ENCODE data around the gene TEX264. TPM values are rescaled to one million over a fixed set of nuclear protein-coding genes. Genes with fewer than 3 reads are reported as not detected.

The TEX264 gene, protein sequence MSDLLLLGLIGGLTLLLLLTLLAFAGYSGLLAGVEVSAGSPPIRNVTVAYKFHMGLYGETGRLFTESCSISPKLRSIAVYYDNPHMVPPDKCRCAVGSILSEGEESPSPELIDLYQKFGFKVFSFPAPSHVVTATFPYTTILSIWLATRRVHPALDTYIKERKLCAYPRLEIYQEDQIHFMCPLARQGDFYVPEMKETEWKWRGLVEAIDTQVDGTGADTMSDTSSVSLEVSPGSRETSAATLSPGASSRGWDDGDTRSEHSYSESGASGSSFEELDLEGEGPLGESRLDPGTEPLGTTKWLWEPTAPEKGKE
- total RNA-seq (10 to 100 TPM; 48.7 to 50.4 TPM), polyA plus RNA-seq (ENCODE audit: insufficient read length in 6 of 6) (10 to 100 TPM; 34.6 to 40.4 (median 35.7) TPM)
- long read RNA-seq, donor 1, transcript TEX264-201 (5 exons, 1,340 nt) = major isoform, 20 of 46 reads
- long read RNA-seq, donor 1, transcript TEX264-213 (4 exons, 800 nt) = minor isoform, 6 of 46 reads
- long read RNA-seq, donor 1, partial matches to known transcripts = 12 of 46 reads
- long read RNA-seq, donor 1, other reads (novel, unspliced or antisense) = 0 of 46 reads
- long read RNA-seq, donor 2, transcript TEX264-201 (5 exons, 1,340 nt) = major isoform, 10 of 12 reads
- long read RNA-seq, donor 2, partial matches to known transcripts = 0 of 12 reads
- long read RNA-seq, donor 2, other reads (novel, unspliced or antisense) = 0 of 12 reads
- long read RNA-seq, donor 3, transcript TEX264-201 (5 exons, 1,340 nt) = major isoform, 15 of 25 reads
- long read RNA-seq, donor 3, partial matches to known transcripts = 8 of 25 reads
- long read RNA-seq, donor 3, other reads (novel, unspliced or antisense) = 0 of 25 reads
- long read RNA-seq, donor 4, transcript TEX264-213 (4 exons, 800 nt) = minor isoform, 7 of 110 reads
- long read RNA-seq, donor 4, transcript TEX264-201 (5 exons, 1,340 nt) = major isoform, 90 of 110 reads
- long read RNA-seq, donor 4, partial matches to known transcripts = 7 of 110 reads
- long read RNA-seq, donor 4, other reads (novel, unspliced or antisense) = 4 of 110 reads
- long read RNA-seq, donor 5, transcript TEX264-201 (5 exons, 1,340 nt) = major isoform, 17 of 32 reads
- long read RNA-seq, donor 5, partial matches to known transcripts = 7 of 32 reads
- long read RNA-seq, donor 5, other reads (novel, unspliced or antisense) = 0 of 32 reads
- long read RNA-seq, donor 6, transcript TEX264-201 (5 exons, 1,340 nt) = major isoform, 16 of 31 reads
- long read RNA-seq, donor 6, partial matches to known transcripts = 11 of 31 reads
- long read RNA-seq, donor 6, other reads (novel, unspliced or antisense) = 0 of 31 reads
- long read RNA-seq, donor 7, transcript TEX264-201 (5 exons, 1,340 nt) = major isoform, 12 of 20 reads
- long read RNA-seq, donor 7, partial matches to known transcripts = 7 of 20 reads
- long read RNA-seq, donor 7, other reads (novel, unspliced or antisense) = 0 of 20 reads
- long read RNA-seq, donor 8, transcript TEX264-201 (5 exons, 1,340 nt) = major isoform, 19 of 23 reads
- long read RNA-seq, donor 8, partial matches to known transcripts = 0 of 23 reads
- long read RNA-seq, donor 8, other reads (novel, unspliced or antisense) = 0 of 23 reads
- long read RNA-seq, donor 9 = 0 reads
- long read RNA-seq, donor 10, transcript TEX264-201 (5 exons, 1,340 nt) = major isoform, 118 of 172 reads
- long read RNA-seq, donor 10, transcript TEX264-215 (6 exons, 1,488 nt) = minor isoform, 8 of 172 reads
- long read RNA-seq, donor 10, transcript TEX264-213 (4 exons, 800 nt) = minor isoform, 13 of 172 reads
- long read RNA-seq, donor 10, partial matches to known transcripts = 11 of 172 reads
- long read RNA-seq, donor 10, other reads (novel, unspliced or antisense) = 15 of 172 reads
- long read RNA-seq, donor 11, transcript TEX264-201 (5 exons, 1,340 nt) = major isoform, 20 of 42 reads
- long read RNA-seq, donor 11, partial matches to known transcripts = 14 of 42 reads
- long read RNA-seq, donor 11, other reads (novel, unspliced or antisense) = 0 of 42 reads
- long read RNA-seq, donor 12, transcript TEX264-201 (5 exons, 1,340 nt) = major isoform, 7 of 37 reads
- long read RNA-seq, donor 12, partial matches to known transcripts = 27 of 37 reads
- long read RNA-seq, donor 12, other reads (novel, unspliced or antisense) = 0 of 37 reads

DNA sequence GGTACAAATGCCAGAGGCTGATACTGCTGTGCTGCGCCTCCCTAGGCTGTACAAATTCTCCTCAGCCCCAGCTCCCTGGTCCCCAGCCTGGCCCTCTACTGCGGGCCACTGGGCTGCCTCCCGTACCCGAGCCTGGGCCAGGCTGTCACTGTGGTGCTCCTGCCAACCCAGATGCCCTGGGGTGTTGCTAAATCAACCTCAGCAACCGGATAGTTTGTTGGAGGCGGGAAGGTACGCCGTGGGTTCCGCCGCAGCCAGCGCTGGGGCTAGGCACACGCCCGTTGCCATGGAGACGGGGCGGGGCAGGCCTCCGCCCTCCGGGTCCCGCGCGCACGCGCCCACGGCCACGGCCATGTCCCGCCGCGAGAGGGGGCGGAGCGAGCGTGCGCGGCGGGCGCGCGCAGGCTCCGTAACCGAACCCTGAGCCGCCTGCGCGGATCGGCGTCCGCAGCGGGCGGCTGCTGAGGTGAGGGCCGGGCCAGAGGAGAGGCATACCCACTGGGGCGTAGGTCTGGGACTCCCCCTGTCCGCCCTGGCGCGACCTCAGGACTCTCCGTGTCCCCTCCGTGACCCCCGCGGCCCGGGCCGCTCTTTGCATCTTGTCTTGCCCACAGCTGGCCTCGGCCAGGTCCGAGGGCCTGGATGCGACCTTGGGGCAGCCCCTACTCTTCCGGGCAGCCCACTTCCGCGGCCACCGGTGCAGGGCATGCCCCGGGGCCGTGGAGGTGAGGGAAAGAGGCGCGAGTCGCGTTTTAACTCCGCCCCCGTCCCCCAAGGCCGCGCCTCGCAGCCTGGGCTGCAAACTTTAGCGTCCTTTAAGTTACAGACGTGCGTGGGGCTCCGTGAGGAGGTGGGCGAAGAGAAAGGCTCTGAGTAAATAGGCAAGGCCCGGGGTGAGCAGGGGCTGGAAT, at the start of gene TEX264:
Gene TEX264 (plus strand): TSS at position 430 of the 911 bp plus-strand sequence. CDS start 3,053 bp downstream, outside the sequence.
- intact Hi-C loops (cut with DNase I) = no loop called here
- H3K4me3 ChIP-seq = peak within 1 kb of the TSS; percentile 92 to 93
- peaks cover 0 to 18% of the 10 kb centered on the region in 2 donors for H3K36me3 ChIP-seq
- no peaks in the 10 kb centered on the region for H3K27me3 ChIP-seq
- H3K4me1 ChIP-seq = peaks cover 12 to 52% of the 10 kb centered on the region in 2 donors
- no peak for TF ChIP-seq CTCF (IDR thresholded peaks at IDR 0.05)
- H3K9me3 ChIP-seq = no peaks in the 10 kb centered on the region
- peak; percentile 90 for ATAC-seq
- peak; percentile 80 to 99 (median 92) for DNase-seq
- peak within 1 kb of the TSS; percentile 91 to 95 for H3K27ac ChIP-seq

- DNase-seq (no peak), ATAC-seq (no peak)
- Histone ChIP-seq H3K27me3 (no peaks in the 10 kb centered on the region), H3K9me3 (no peaks in the 10 kb centered on the region), H3K27ac (no peak overlapping the region), H3K36me3 (peaks cover 0 to 3% of the 10 kb centered on the region in 2 donors), H3K4me3 (no peak overlapping the region), H3K4me1 (peaks cover 19 to 26% of the 10 kb centered on the region in 2 donors)
- TF ChIP-seq CTCF (IDR thresholded peaks at IDR 0.05) = no peak
- intact Hi-C loops (cut with DNase I) = no loop called here
Measured at GRCh38 chr3:51622413-51622812, 48.6 kb upstream of the TEX264 start.

GRCh38 chr3:51622868-51623267, 48.2 kb upstream of the TEX264 start:
- no peak for TF ChIP-seq CTCF (IDR thresholded peaks at IDR 0.05)
- Histone ChIP-seq H3K4me3 (no peak overlapping the region), H3K4me1 (peaks cover 19 to 26% of the 10 kb centered on the region in 2 donors), H3K27me3 (no peaks in the 10 kb centered on the region), H3K9me3 (no peaks in the 10 kb centered on the region), H3K27ac (no peak overlapping the region), H3K36me3 (peaks cover 0 to 7% of the 10 kb centered on the region in 2 donors)
- peak in 2 of 4 donors; percentile 33 to 78 for DNase-seq
- no peak for ATAC-seq
- intact Hi-C loops (cut with DNase I) = no loop called here
